ENCODE data around the gene RASL10A.

RASL10A gene

DNA sequence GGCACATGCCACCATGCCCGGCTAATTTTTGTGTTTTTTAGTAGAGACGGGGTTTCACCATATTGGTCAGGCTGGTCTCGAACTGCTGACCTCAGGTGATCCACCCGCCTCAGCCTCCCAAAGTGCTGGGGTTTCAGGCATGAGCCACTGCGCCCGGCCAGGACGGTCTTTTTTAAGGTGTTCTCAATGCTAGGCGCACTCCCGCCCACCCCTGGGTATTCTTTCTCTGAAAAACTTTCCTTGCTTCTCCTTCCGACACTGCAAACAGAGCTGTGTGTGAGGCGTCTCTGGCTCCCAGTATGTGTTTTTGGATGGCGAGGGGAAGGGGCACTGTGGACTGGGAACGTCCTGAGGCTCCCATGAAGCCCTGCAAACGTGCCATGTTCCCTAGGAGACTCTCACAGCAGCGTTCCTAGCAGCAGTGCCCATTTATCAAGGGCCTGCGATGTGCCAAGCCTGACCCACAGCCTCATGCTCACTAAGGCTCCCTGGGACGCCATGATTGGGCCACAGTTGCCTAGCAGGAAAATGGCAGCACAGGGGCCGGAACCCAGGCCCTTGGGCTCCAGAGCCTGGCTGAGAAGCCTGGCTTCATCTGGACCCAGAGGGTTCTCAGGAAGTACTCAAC, 2.4 kb upstream of the RASL10A start:
- Histone ChIP-seq H3K27ac (ENCODE audit: low read depth, low read length) (no peak overlapping the region), H3K9ac (ENCODE audit: low read depth, low read length) (no peak overlapping the region), H3K9me3 (ENCODE audit: control insufficient read depth, insufficient read depth, low read length) (no peaks in the 10 kb centered on the region), H3K27me3 (ENCODE audit: control insufficient read depth, insufficient read depth, low read length) (peaks cover 44% of the 10 kb centered on the region), H3K4me1 (ENCODE audit: control insufficient read depth, insufficient read depth, low read length) (no peaks in the 10 kb centered on the region), H3K36me3 (ENCODE audit: control insufficient read depth, insufficient read depth, low read length) (no peaks in the 10 kb centered on the region), H3K4me3 (ENCODE audit: low read depth, low read length) (no peak overlapping the region)

DNA sequence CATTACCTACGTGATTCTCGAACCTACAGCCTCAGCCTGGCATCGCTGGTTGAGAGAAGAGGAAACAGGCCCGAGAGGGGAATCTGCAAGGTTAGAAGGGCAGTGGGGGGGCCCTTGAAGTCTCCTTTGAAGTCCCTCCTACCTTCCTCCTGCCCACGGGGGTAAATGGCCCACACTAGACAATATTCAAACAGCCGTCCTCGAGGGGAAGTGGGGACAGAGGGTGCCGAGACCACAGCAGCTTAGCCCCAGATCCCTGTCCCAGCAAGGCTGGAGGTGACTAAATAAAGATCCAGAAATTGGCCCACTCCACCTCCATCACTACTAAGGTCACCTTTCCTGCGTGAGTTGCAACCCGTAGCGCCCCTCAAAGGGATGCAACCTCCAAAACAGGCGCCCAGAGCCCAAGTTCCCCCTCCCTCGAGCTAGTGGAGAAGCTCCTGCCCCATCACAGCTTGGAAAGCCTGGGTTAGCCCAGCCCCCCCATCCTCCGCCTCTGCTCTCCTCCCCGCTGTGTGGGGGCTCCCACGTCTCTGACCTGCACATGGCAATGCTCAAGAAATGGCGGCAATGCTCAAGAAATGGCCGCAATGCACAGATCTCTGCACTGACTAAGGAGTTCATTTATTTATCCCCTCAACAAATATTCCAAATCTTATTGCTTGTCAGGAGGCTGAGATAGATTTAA, 788 bp upstream of the RASL10A start:
- no peaks in the 10 kb centered on the region for H3K9me3 ChIP-seq (ENCODE audit: control insufficient read depth, insufficient read depth, low read length)
- H3K9ac ChIP-seq (ENCODE audit: low read depth, low read length): no peak overlapping the region
- H3K4me1 ChIP-seq (ENCODE audit: control insufficient read depth, insufficient read depth, low read length): no peaks in the 10 kb centered on the region
- no peaks in the 10 kb centered on the region for H3K36me3 ChIP-seq (ENCODE audit: control insufficient read depth, insufficient read depth, low read length)
- H3K4me3 ChIP-seq (ENCODE audit: low read depth, low read length): no peak overlapping the region; the same call in 1 of the 2 replicates
- H3K27me3 ChIP-seq (ENCODE audit: control insufficient read depth, insufficient read depth, low read length): peaks cover 46% of the 10 kb centered on the region
- no peak overlapping the region for H3K27ac ChIP-seq (ENCODE audit: low read depth, low read length)

DNA sequence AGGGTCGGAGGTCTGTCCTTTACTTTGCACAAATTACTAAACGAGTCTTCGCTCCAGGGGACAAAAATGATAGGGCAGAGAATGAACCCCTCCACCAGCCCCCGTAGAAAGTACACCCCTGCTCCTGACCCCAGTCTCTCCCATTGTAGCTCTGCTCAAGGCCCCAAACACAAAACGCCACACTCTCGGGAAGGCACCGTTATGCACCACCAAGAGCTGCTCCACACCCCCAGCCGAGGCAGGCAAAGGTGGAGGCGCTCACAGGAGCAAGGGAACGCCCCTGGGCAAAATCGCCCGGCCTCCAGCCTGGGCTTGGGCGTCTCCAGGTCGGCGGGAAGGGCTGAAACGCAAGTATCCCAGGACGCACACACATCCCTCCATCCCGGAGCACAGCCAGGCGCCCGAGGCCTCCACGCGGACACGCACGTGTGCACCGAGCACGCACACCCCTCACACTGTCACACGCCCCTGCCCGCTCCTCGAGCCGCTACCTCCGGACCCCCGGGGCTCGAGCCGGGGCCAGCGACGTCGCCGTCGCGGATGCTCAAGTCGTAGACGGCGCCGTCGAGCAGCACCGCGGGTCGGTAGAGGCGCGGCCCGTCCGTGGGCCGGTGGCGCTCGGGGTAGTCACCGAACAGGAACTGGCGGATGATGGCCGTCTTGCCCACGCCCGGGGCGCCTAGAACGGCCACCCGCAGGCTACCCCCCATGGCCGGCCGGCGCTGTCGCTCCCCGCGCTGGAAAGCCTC, 786 bp downstream of the RASL10A start:
- Histone ChIP-seq H3K36me3 (ENCODE audit: control insufficient read depth, insufficient read depth, low read length) (no peaks in the 10 kb centered on the region), H3K27ac (ENCODE audit: low read depth, low read length) (no peak overlapping the region), H3K4me3 (ENCODE audit: low read depth, low read length) (peak overlapping the region; percentile 37; the same call in 1 of the 2 replicates), H3K27me3 (ENCODE audit: control insufficient read depth, insufficient read depth, low read length) (peaks cover 46% of the 10 kb centered on the region), H3K9me3 (ENCODE audit: control insufficient read depth, insufficient read depth, low read length) (no peaks in the 10 kb centered on the region), H3K9ac (ENCODE audit: low read depth, low read length) (no peak overlapping the region), H3K4me1 (ENCODE audit: control insufficient read depth, insufficient read depth, low read length) (peaks cover 6% of the 10 kb centered on the region; the same call in 1 of the 2 replicates)

DNA sequence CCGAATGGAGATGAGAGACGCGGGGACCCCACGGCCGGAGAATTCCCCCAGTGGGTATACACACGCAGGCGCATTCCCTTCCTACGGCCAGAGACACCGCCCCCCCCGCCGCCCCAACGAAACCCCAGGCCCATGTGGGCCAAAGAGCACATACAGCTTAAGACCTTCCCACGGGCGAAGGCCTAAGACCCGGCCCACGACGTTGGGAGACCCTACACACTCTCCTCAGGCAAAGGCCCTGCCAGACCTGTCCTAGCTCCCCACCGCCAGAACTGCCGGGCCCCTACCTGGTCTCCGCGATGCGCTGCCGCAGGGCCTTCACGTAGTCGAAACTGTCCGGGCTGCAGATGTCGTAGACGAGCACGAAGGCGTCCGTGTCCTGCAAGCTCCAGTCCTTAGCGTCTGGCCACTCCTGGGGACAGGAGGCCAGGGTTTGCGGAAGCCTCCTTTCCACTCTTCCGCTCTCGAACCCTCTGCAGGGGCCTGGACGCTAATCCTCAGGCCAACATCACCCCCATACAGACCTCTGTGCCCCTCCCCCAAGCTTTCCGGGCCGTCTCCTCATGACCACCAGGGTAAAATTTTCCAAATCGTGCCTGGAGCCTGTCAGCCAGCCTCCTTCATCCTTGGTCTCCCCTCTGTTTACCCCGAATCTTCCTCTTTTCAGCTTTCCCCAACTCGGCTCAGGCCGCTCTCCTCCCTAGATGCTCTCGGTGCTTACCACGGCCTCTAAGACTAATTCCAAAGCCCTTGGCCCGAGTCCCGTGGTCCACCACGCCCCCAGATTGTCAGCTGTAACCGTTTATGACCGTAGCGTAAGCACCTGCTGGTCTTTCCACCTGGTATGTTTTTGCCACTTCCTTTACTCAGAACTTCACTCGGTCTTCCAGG, 1.7 kb downstream of the RASL10A start:
- Histone ChIP-seq H3K36me3 (ENCODE audit: control insufficient read depth, insufficient read depth, low read length) (no peaks in the 10 kb centered on the region), H3K4me3 (ENCODE audit: low read depth, low read length) (no peak overlapping the region), H3K27me3 (ENCODE audit: control insufficient read depth, insufficient read depth, low read length) (peaks cover 46% of the 10 kb centered on the region), H3K9me3 (ENCODE audit: control insufficient read depth, insufficient read depth, low read length) (no peaks in the 10 kb centered on the region), H3K27ac (ENCODE audit: low read depth, low read length) (no peak overlapping the region), H3K9ac (ENCODE audit: low read depth, low read length) (no peak overlapping the region), H3K4me1 (ENCODE audit: control insufficient read depth, insufficient read depth, low read length) (peaks cover 6% of the 10 kb centered on the region; the same call in 1 of the 2 replicates)

DNA sequence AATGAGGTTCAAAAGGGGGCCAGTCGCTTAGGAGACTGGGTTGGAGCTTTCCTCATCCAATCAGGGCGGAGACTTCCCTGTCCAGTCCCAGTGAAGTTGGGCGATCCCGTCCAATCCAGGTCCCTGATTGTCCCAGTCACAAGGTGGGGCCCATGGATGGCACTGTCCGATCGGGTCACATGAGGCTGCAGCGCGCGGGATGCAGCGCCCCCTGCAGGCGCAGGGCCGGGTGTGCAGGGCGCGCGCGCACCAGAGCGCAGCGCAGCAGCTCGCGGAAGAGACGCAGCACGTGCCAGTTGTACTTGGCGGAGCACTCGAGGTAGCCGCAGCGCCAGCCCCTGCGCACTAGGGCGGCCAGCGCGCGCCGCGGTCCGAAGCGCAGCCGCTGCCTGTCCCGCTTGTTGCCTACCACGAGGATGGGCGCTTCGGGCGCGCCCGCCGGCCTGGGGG, 2.3 kb downstream of the RASL10A start:
- Histone ChIP-seq H3K27ac (ENCODE audit: low read depth, low read length) (no peak overlapping the region), H3K36me3 (ENCODE audit: control insufficient read depth, insufficient read depth, low read length) (no peaks in the 10 kb centered on the region), H3K27me3 (ENCODE audit: control insufficient read depth, insufficient read depth, low read length) (peaks cover 46% of the 10 kb centered on the region), H3K9me3 (ENCODE audit: control insufficient read depth, insufficient read depth, low read length) (no peaks in the 10 kb centered on the region), H3K9ac (ENCODE audit: low read depth, low read length) (no peak overlapping the region), H3K4me1 (ENCODE audit: control insufficient read depth, insufficient read depth, low read length) (peaks cover 6% of the 10 kb centered on the region; the same call in 1 of the 2 replicates), H3K4me3 (ENCODE audit: low read depth, low read length) (no peak overlapping the region)

DNA sequence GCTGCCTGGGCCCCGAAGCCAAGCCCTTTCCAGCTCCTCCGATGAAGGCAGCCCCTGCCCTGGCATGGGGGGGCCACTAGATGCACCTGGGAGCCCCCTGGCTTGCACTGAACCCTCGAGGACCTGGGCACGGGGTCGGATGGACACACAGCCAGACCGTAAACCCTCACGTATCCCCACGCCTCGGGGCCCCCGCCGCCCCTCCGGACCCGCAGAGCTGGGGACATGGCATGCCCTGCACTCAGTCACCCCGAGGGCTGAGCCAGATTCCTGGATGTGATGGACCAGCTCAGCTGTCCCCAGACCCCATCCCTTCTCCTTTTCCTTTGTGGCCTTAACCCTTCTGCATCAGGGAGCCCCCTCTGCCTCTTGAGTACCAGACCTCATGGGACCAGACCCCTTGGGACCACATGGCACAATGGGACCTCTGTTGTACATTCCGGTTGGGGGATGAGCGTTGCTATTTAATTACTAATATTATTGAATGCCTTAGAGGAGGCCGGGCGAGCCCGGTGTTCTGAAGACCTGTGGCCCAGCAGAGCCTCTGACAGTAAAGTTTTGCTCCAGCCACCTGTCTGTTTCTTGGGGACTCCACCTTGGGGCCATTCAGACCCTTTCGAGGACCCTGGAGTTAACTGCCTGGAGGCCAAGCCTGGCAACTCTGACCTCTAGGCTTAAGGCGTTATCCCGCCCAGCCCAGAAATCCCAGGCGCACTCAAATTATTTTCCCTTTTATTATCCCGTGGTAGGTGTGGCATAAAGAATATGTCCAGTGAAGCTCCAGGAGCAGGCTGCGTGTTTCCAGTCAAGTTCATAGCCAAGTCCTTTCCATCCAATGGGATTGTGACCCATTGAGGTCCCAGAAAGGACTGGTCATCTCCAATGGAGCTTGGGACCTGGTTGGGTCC, 3.0 kb downstream of the RASL10A start:
- H3K27me3 ChIP-seq (ENCODE audit: control insufficient read depth, insufficient read depth, low read length): peaks cover 49% of the 10 kb centered on the region
- H3K4me3 ChIP-seq (ENCODE audit: low read depth, low read length): no peak overlapping the region
- H3K4me1 ChIP-seq (ENCODE audit: control insufficient read depth, insufficient read depth, low read length): peaks cover 6% of the 10 kb centered on the region; the same call in 1 of the 2 replicates
- H3K27ac ChIP-seq (ENCODE audit: low read depth, low read length): no peak overlapping the region
- H3K36me3 ChIP-seq (ENCODE audit: control insufficient read depth, insufficient read depth, low read length): no peaks in the 10 kb centered on the region
- H3K9ac ChIP-seq (ENCODE audit: low read depth, low read length): no peak overlapping the region
- H3K9me3 ChIP-seq (ENCODE audit: control insufficient read depth, insufficient read depth, low read length): no peaks in the 10 kb centered on the region

DNA sequence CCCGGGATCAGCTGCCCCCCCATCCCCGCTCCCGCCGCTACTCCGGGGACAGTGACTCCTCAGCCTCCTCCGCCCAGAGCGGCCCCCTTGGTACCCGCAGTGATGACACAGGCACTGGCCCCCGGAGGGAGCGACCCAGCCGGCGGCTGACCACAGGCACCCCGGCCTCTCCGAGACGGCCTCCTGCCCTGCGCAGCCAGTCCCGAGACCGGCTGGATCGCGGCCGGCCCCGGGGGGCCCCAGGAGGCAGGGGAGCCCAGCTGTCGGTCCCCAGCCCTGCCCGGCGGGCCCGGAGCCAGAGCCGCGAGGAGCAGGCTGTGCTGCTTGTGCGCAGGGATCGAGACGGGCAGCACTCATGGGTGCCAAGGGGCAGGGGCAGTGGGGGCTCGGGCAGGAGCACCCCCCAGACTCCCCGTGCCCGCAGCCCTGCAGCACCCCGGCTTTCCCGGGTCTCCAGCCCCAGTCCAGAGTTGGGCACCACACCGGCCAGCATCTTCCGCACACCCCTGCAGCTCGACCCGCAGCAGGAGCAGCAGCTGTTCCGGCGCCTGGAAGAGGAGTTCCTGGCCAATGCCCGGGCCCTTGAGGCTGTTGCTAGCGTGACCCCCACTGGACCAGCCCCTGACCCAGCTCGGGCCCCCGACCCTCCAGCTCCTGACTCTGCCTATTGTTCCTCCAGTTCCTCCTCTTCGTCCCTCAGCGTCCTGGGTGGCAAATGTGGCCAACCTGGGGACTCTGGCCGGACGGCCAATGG, 3.9 kb downstream of the RASL10A start:
- Histone ChIP-seq H3K4me3 (ENCODE audit: low read depth, low read length) (no peak overlapping the region), H3K9me3 (ENCODE audit: control insufficient read depth, insufficient read depth, low read length) (no peaks in the 10 kb centered on the region), H3K36me3 (ENCODE audit: control insufficient read depth, insufficient read depth, low read length) (no peaks in the 10 kb centered on the region), H3K27ac (ENCODE audit: low read depth, low read length) (no peak overlapping the region), H3K9ac (ENCODE audit: low read depth, low read length) (no peak overlapping the region), H3K27me3 (ENCODE audit: control insufficient read depth, insufficient read depth, low read length) (peaks cover 44% of the 10 kb centered on the region), H3K4me1 (ENCODE audit: control insufficient read depth, insufficient read depth, low read length) (peaks cover 6% of the 10 kb centered on the region; the same call in 1 of the 2 replicates)

DNA sequence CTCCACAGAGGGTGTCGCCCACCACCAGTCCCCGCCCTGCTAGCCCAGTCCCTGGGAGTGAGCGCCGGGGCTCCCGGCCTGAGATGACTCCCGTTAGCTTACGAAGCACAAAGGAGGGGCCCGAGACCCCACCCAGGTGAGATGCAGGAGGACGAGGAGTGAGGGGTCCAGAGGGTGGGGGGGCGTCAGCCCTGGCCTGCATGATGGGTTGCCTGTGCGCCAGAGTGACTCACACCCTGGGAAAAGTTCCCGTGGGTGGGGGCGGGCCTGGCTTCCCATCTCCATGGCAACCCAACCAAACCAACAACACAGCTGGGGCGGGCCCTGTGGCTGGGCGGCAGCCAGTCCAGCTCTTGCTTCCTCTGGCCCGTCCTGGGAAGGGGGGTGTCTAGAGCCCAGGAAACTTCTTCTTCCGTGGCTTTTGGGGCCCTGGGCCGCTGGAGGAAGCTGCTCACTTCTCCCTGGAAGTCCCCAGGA, 4.6 kb downstream of the RASL10A start:
- Histone ChIP-seq H3K27ac (ENCODE audit: low read depth, low read length) (no peak overlapping the region), H3K4me1 (ENCODE audit: control insufficient read depth, insufficient read depth, low read length) (peaks cover 6% of the 10 kb centered on the region; the same call in 1 of the 2 replicates), H3K9ac (ENCODE audit: low read depth, low read length) (no peak overlapping the region), H3K36me3 (ENCODE audit: control insufficient read depth, insufficient read depth, low read length) (no peaks in the 10 kb centered on the region), H3K9me3 (ENCODE audit: control insufficient read depth, insufficient read depth, low read length) (no peaks in the 10 kb centered on the region), H3K27me3 (ENCODE audit: control insufficient read depth, insufficient read depth, low read length) (peaks cover 36% of the 10 kb centered on the region), H3K4me3 (ENCODE audit: low read depth, low read length) (no peak overlapping the region)

DNA sequence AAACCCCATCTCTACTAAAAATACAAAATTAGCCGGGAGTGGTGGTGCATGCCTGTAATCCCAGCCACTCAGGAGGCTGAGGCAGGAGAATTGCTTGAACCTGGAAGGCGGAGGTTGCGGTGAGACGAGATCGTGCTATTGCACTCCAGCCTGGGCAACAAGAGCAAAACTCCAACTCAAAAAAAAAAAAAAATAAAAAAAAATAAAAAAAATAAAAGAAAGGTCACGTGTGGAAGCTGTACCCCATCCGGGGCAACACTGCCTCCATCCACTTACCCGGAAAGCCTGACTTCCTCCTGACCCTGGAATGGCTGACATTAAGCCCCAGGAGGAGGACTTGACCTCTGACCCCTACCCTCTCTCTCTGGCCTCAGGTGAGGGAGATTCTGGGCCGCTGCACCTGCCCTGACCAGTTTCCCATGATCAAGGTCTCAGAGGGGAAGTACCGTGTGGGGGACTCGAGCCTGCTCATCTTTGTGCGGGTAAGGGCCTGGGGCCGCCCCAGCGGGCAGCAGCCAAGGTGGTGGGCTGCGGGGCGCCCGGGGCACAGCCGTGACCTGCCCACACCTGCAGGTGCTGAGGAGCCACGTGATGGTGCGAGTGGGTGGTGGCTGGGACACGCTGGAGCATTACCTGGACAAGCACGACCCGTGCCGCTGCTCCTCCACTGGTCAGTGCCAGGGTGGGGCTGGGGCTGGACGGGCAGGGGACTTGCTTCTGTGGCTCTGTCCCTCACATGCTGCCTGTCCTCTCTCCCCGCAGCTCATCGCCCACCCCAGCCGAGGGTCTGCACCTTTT, 5.2 kb downstream of the RASL10A start:
- Histone ChIP-seq H3K9me3 (ENCODE audit: control insufficient read depth, insufficient read depth, low read length) (no peaks in the 10 kb centered on the region), H3K27me3 (ENCODE audit: control insufficient read depth, insufficient read depth, low read length) (peaks cover 30% of the 10 kb centered on the region), H3K4me3 (ENCODE audit: low read depth, low read length) (no peak overlapping the region), H3K27ac (ENCODE audit: low read depth, low read length) (no peak overlapping the region), H3K9ac (ENCODE audit: low read depth, low read length) (no peak overlapping the region), H3K36me3 (ENCODE audit: control insufficient read depth, insufficient read depth, low read length) (no peaks in the 10 kb centered on the region), H3K4me1 (ENCODE audit: control insufficient read depth, insufficient read depth, low read length) (peaks cover 6% of the 10 kb centered on the region; the same call in 1 of the 2 replicates)

All from HUES48 (cell line).